A549 (cell line): Measurements from ENCODE around the gene HS6ST1.

Experiments used
- EP300 ChIP-seq, 2 experiments: fragments of >200 bp; sonication (Bioruptor Twin); formaldehyde crosslinking; IDR thresholded peaks; 2 replicates in 1 of 2; 3 replicates in 1 of 2; pipeline ENCODE4 v1.6.1; 2016 to 2017
- JUNB ChIP-seq: fragments of >200 bp; sonication (Bioruptor Twin); formaldehyde crosslinking; IDR thresholded peaks from 2 replicates; pipeline ENCODE4 v1.6.1; 2016
- MAZ ChIP-seq: fragments of 150-350 bp; IDR thresholded peaks from 2 replicates; pipeline ENCODE4 v1.6.1; 2014; ENCODE audit warnings: antibody characterized with exemption, low read depth, low read length, borderline replicate concordance
- NFE2L2 ChIP-seq: fragments of 150-350 bp; conservative IDR thresholded peaks from 2 replicates; pipeline ENCODE4 v1.6.1; 2014; ENCODE audit warnings: low read length
- POLR2A ChIP-seq: IDR thresholded peaks from 2 replicates; pipeline ENCODE4 v1.6.1; 2012; ENCODE audit warnings: mild to moderate bottlenecking, low read length
- TF ChIP-seq, protein P1 (sequence below): fragments of >200 bp; sonication (Bioruptor Twin); formaldehyde crosslinking; IDR thresholded peaks from 3 replicates; pipeline ENCODE4 v1.5.1; 2016

DNA sequence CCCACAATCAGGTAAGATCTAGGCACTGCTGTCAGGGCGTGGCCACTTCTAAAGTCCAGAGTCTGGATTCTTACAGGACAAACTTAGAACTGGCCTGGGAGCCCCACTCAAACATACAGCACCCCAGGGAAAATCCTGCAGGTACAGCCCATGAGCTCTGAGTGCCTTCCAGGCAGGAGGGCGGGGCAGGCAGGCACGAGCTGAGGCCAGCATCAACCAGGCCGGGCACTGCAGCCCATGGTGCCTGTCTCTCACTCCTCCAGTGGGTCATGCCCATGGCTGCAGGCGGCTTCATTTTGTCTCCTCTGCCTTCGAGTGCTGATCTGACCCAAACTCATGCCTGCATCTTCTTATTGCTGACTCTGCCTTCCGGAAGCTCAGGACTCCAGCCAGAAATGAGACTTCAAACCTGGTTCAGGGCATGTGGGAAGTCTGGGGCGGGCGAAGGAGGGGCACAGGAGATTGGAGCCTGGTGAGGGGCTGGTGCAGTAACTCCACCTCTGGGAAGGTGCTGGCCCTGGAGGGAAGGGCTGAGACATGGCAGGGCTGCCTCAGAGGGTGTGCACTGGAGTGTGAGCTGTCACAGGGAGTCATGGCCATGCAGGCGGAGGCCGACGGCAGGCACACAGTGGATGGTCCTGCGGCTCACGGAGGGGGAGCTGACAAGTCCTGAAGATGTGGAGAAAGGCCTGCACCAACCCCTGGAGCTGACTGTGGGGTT, 40.5 kb downstream of the HS6ST1 start:
- TF ChIP-seq, protein P1, sequence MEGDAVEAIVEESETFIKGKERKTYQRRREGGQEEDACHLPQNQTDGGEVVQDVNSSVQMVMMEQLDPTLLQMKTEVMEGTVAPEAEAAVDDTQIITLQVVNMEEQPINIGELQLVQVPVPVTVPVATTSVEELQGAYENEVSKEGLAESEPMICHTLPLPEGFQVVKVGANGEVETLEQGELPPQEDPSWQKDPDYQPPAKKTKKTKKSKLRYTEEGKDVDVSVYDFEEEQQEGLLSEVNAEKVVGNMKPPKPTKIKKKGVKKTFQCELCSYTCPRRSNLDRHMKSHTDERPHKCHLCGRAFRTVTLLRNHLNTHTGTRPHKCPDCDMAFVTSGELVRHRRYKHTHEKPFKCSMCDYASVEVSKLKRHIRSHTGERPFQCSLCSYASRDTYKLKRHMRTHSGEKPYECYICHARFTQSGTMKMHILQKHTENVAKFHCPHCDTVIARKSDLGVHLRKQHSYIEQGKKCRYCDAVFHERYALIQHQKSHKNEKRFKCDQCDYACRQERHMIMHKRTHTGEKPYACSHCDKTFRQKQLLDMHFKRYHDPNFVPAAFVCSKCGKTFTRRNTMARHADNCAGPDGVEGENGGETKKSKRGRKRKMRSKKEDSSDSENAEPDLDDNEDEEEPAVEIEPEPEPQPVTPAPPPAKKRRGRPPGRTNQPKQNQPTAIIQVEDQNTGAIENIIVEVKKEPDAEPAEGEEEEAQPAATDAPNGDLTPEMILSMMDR, result no peak
- TF ChIP-seq MAZ, result no peak
- TF ChIP-seq EP300 (IDR thresholded peaks at IDR 0.05), result no peak
- no peak for TF ChIP-seq POLR2A
- TF ChIP-seq JUNB, result no peak
- TF ChIP-seq NFE2L2, result no peak
